Eye (tissue), 1 donor: Measurements from ENCODE around the gene LLGL1.

Experiments used
- DNase-seq: peaks from one replicate; pipeline ENCODE4 v3.0.0-alpha.2; 2015

The LLGL1 gene

GRCh38 chr17:18278867-18279266, 53.4 kb downstream of the LLGL1 start:
- no peak for DNase-seq

- no peak for DNase-seq
Measured at GRCh38 chr17:18280249-18280648, 54.8 kb downstream of the LLGL1 start.

GRCh38 chr17:18280766-18281371, 55.4 kb downstream of the LLGL1 start:
- no peak for DNase-seq

DNA sequence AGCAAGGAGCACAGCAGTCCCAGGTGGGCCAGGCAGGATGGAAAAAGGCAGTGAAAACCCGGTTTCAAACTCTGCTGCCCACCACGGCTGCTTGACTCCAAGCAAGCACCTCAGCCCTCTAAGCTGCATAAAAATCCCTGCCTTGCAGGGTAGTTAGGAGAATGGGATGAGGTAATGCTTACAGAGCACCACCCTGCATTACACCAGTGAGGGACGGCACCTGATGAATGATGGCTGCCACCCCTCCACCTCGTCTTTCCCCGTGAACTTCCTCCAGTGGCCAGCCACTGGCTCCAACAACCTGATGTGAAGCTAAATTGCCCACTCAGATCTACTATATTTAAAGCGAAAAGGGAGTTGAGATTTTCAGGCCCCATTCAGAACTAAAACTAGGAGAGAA, 56.4 kb downstream of the LLGL1 start:
- no peak for DNase-seq

DNA sequence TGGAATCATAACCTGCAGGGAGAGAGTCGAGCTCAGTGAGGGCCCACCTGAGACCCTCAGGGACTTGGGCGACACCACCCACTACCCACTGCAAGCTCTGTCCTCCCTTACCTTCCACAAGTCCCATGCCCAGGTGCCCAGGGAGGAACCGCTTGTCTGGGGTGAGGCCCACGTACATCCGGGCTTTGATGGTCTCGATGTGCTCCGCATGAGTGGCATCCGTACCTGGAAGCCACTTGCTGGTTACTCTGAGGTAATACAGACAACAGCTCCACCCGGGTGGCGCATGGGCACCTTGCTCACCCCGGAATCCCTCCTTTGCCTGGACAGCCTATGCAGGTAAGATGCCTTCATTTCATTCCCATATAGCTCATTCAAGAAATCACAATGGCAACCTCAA, 59.9 kb downstream of the LLGL1 start:
- no peak for DNase-seq

- no peak for DNase-seq
Measured at GRCh38 chr17:18291718-18292540, 66.5 kb downstream of the LLGL1 start.
